OCI-LY1 (cell line): ENCODE measurements around the gene SAMD1.

ENCODE experiments used
- EZH2 ChIP-seq: fragments of 200-600 bp; sonication (generic), shearing (Covaris generic); IDR thresholded peaks from 2 replicates; pipeline ENCODE4 v1.8.0; 2017; ENCODE audit warnings: borderline replicate concordance, mixed run types, mild to moderate bottlenecking, antibody characterized with exemption, low read length, moderate library complexity, mixed read lengths
- TF ChIP-seq, protein P1 (sequence below): fragments of 200-600 bp; sonication (generic), shearing (Covaris generic); IDR thresholded peaks from 2 replicates; pipeline ENCODE4 v1.5.1; 2017; ENCODE audit warnings: mild to moderate bottlenecking, antibody characterized with exemption, low read length, moderate library complexity, mixed read lengths

DNA sequence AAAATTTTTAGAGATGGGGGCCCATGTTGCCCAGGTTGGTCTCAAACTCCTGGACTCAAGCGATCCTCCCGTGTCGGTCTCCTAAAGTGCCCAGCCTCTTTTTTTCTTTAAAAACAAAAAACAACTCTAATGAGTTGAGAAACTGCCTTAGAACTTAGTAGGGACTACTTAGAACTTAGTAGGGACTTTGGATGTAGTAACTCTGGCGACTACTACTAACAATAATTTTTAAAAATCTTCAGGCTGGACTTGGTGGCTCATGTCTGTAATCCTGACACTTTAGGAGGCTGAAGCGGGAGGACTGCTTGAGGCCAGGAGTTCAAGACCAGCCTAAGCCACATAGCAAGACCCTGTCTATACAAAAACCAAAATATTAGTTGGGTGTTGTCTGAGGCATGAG lies 4.5 kb downstream of the SAMD1 start:
- TF ChIP-seq, protein P1, sequence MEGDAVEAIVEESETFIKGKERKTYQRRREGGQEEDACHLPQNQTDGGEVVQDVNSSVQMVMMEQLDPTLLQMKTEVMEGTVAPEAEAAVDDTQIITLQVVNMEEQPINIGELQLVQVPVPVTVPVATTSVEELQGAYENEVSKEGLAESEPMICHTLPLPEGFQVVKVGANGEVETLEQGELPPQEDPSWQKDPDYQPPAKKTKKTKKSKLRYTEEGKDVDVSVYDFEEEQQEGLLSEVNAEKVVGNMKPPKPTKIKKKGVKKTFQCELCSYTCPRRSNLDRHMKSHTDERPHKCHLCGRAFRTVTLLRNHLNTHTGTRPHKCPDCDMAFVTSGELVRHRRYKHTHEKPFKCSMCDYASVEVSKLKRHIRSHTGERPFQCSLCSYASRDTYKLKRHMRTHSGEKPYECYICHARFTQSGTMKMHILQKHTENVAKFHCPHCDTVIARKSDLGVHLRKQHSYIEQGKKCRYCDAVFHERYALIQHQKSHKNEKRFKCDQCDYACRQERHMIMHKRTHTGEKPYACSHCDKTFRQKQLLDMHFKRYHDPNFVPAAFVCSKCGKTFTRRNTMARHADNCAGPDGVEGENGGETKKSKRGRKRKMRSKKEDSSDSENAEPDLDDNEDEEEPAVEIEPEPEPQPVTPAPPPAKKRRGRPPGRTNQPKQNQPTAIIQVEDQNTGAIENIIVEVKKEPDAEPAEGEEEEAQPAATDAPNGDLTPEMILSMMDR, result no peak
- no peak for TF ChIP-seq EZH2
